ENCODE measurements around the gene CD86.

DNA sequence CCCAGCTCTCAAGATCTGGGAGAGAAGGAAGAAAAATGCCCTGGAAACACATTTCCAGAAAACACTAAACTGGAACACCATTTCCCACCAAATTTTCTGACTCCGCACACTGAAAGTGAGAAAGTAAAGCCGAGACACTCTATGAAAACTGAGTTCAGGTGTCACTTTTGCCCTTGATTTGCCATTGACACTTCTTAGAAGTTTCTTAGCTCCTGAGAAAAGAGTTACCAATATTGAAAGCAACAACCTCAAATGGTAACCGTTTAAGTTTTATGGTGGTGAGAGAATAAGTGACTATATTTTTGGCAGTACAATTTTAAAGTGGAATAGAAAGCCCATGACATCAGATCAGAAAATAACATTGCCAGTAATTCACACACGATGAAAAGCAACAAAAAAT, 39.0 kb downstream of the CD86 start:
- TF ChIP-seq, protein P1, sequence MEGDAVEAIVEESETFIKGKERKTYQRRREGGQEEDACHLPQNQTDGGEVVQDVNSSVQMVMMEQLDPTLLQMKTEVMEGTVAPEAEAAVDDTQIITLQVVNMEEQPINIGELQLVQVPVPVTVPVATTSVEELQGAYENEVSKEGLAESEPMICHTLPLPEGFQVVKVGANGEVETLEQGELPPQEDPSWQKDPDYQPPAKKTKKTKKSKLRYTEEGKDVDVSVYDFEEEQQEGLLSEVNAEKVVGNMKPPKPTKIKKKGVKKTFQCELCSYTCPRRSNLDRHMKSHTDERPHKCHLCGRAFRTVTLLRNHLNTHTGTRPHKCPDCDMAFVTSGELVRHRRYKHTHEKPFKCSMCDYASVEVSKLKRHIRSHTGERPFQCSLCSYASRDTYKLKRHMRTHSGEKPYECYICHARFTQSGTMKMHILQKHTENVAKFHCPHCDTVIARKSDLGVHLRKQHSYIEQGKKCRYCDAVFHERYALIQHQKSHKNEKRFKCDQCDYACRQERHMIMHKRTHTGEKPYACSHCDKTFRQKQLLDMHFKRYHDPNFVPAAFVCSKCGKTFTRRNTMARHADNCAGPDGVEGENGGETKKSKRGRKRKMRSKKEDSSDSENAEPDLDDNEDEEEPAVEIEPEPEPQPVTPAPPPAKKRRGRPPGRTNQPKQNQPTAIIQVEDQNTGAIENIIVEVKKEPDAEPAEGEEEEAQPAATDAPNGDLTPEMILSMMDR (IDR thresholded peaks at IDR 0.05), result no peak
- TF ChIP-seq POLR2A (IDR thresholded peaks at IDR 0.05), result no peak

All from right lobe of liver (tissue), 4 donors.